Esophagus (tissue), 2 donors: ENCODE measurements around the gene POLR3A. TPM values are rescaled to one million over a fixed set of nuclear protein-coding genes. Genes with fewer than 3 reads are reported as not detected.

Experiments
- H3K27ac ChIP-seq, 2 donors: one replicate each; pipeline ENCODE4 v1.5.1; 2013; ENCODE audit warnings: low read depth in 2 of 2, mild to moderate bottlenecking in 2 of 2, inconsistent platforms in 1 of 2, low read length in 1 of 2, moderate library complexity in 1 of 2
- H3K27me3 ChIP-seq, 2 donors: one replicate each; pipeline ENCODE4 v1.6.1; 2013; ENCODE audit warnings: low read length in 2 of 2, control low read depth in 1 of 2, mild to moderate bottlenecking in 1 of 2; ENCODE audit not compliant: insufficient read depth in 2 of 2, control insufficient read depth in 1 of 2
- H3K36me3 ChIP-seq, 2 donors: one replicate each; pipeline ENCODE4 v1.6.1; 2013; ENCODE audit warnings: low read length in 1 of 2; ENCODE audit not compliant: control insufficient read depth in 2 of 2, insufficient read depth in 2 of 2
- H3K4me1 ChIP-seq, 2 donors: one replicate each; pipeline ENCODE4 v1.6.1; 2013; ENCODE audit warnings: low read length in 1 of 2; ENCODE audit not compliant: control insufficient read depth in 2 of 2, insufficient read depth in 2 of 2
- H3K4me3 ChIP-seq, 2 donors: one replicate each; pipeline ENCODE4 v1.5.1; 2013; ENCODE audit warnings: low read length in 2 of 2, mild to moderate bottlenecking in 2 of 2, low read depth in 1 of 2, moderate library complexity in 1 of 2
- H3K9me3 ChIP-seq, 2 donors: one replicate each; pipeline ENCODE4 v1.6.1; 2013; ENCODE audit warnings: mild to moderate bottlenecking in 2 of 2, low read depth in 1 of 2, low read length in 1 of 2, moderate library complexity in 1 of 2; ENCODE audit not compliant: control insufficient read depth in 2 of 2, insufficient read depth in 1 of 2
- WGBS, 2 donors: extraction: QIAGEN DNeasy Blood & Tissue Kit; methylation state at CpG; one replicate each; pipeline ENCODE4 v1.1.7; 2013; 5-methylcytosine and 5-hydroxymethylcytosine counted together
- polyA plus RNA-seq, 2 donors: library from polyadenylated mRNA; stranded (reverse); fragments of 200-250 nt; gene quantifications; one replicate each; pipeline ENCODE4 v1.2.3, GENCODE V29; 2013
- donor health status: healthy with polysubstance abuse.
- donor health status: Bipolar disorder and iron deficiency.

The POLR3A gene
- polyA plus RNA-seq, 2 donors: 3.4 to 3.6 TPM

DNA sequence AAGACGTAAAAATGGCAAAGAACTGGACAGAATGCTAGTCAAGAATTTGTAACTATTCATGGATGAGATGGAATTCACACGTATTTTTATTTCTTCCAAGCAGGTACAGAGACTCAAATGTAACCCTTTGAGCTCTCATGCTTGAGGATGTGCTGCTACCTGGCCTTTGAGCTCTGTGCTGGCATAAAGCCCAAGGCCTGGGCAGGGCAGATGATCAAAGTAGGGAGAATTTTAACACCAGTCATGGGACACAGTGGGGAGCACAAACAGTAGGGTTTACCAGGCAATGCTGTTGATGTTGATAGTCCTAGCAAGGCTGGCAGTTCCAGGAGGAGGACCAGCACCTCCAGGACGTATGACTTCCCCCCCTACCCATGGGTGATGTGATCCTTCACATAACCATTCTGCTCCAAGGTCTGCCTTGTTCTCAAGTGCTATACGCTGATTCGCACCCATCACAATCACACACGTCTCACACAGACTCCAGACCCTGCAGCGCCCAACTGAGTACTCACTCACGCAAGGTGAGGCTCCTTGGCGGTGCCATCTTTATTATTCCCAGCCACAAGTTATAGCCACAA lies 54.1 kb downstream of the POLR3A start:
- no peaks in the 10 kb centered on the region for H3K4me1 ChIP-seq
- H3K9me3 ChIP-seq: no peaks in the 10 kb centered on the region
- peaks cover 4 to 23% of the 10 kb centered on the region in 2 donors for H3K36me3 ChIP-seq
- no peaks in the 10 kb centered on the region for H3K27me3 ChIP-seq
- no peak overlapping the region for H3K4me3 ChIP-seq
- WGBS, 2 donors: 87% methylated on average over 9 of the region's 9 CpGs
- no peak overlapping the region for H3K27ac ChIP-seq

DNA sequence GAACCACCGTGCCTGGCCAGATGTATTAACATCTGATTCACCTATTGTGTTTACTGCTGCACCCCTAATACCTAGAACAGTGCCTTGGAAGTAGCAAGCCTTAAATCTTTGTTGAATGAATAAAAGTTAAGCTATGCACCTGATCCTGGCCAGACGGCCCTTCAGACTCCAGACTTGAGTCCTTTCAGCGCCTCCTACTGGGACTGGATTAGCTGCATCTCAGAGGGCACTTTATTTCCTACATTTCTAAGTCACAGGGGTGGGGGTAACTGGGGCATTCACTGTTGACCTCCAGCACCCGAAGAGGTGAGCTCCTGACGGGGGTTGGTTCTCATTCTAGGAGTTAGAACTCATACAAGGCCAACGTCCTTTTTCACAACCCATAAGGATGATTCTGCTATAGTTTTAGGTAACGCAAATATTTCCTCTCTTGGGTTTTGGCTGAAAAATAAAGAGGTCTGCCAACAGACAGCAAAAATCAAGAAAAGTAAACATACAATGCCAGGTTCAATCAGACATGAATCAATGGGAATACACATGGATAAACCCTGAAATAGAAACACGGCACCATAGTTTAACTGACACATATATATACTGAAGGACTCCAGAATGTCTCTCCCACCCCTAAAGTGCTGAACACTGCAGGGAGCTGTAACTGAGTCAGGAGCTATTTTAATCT lies 54.8 kb downstream of the POLR3A start:
- no peak overlapping the region for H3K27ac ChIP-seq
- H3K36me3 ChIP-seq: peaks cover 0 to 18% of the 10 kb centered on the region in 2 donors
- H3K27me3 ChIP-seq: no peaks in the 10 kb centered on the region
- H3K9me3 ChIP-seq: no peaks in the 10 kb centered on the region
- WGBS, 2 donors: 70% methylated on average over 8 of the region's 8 CpGs
- no peaks in the 10 kb centered on the region for H3K4me1 ChIP-seq
- no peak overlapping the region for H3K4me3 ChIP-seq

DNA sequence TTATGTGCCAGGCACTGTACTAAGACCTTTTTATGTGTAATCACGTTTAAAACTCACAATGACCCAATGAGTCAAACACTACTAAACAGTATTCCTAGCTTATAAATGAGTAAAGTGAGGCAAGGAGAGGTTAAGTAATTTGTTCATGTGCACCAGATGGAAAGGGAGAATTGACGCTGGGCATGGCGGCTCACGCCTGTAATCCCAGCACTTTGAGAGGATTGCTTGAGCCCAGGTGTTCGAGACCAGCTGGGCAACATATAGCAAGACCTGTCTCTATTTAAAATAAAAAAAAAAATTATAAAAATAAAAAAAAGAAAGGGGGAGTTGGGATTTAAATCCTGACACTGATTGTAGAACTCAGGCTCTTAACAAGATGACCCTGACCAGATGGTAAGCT lies 56.0 kb downstream of the POLR3A start:
- WGBS, 2 donors: 89% methylated on average over 5 of the region's 5 CpGs
- Histone ChIP-seq H3K27ac (no peak overlapping the region), H3K4me1 (no peaks in the 10 kb centered on the region), H3K9me3 (no peaks in the 10 kb centered on the region), H3K4me3 (no peak overlapping the region), H3K36me3 (peaks cover 0 to 11% of the 10 kb centered on the region in 2 donors), H3K27me3 (no peaks in the 10 kb centered on the region)

DNA sequence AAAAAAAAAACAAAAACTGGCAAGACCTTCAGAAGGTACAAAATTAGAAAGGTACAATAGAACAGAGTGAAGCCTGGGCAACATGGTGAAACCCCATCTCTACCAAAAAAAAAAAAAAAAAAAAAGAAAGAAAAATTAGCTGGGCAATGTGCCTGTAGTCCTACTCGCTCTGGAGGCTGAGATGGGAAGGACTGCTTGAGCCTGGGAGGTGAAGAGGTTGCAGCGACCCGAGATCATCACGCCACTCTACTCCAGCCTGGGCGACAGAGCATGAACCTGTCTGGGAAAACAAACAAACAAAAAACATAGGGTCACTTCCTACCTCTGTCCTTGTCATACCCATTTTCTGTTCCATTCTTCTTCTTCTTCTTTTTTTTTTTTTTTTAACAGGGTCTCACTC lies 57.2 kb downstream of the POLR3A start:
- WGBS, 2 donors: 76 to 89% methylated on average over 5 of the region's 5 CpGs

DNA sequence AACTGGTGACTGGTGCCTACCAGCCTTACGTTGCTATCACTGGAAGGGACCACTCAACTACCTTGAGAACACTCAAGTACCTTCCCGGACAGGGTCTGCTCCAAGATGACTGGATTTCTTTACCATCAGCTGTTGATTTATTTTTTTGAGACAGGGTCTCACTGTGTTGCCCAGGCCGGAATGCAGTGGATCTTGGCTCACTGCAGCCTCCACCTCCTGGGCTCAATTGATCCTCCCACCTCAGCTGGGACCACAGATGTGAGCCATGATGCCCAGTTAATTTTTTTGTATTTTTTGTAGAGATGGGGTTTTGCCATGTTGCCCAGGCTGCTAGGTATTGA lies 57.5 kb downstream of the POLR3A start:
- Histone ChIP-seq H3K9me3 (no peaks in the 10 kb centered on the region), H3K4me1 (no peaks in the 10 kb centered on the region), H3K27me3 (no peaks in the 10 kb centered on the region), H3K27ac (peak overlapping the region; percentile 55 to 73), H3K4me3 (no peak overlapping the region), H3K36me3 (no peaks in the 10 kb centered on the region)
- 89% methylated on average over 3 of the region's 3 CpGs for WGBS, 2 donors

More for the DNA sequence above, 57.2 kb downstream of the POLR3A start:
- Histone ChIP-seq H3K36me3 (peaks cover 0 to 3% of the 10 kb centered on the region in 2 donors), H3K27ac (peak overlapping the region in 1 of 2 donors; percentile 34), H3K27me3 (no peaks in the 10 kb centered on the region), H3K4me3 (no peak overlapping the region), H3K9me3 (no peaks in the 10 kb centered on the region), H3K4me1 (no peaks in the 10 kb centered on the region)

DNA sequence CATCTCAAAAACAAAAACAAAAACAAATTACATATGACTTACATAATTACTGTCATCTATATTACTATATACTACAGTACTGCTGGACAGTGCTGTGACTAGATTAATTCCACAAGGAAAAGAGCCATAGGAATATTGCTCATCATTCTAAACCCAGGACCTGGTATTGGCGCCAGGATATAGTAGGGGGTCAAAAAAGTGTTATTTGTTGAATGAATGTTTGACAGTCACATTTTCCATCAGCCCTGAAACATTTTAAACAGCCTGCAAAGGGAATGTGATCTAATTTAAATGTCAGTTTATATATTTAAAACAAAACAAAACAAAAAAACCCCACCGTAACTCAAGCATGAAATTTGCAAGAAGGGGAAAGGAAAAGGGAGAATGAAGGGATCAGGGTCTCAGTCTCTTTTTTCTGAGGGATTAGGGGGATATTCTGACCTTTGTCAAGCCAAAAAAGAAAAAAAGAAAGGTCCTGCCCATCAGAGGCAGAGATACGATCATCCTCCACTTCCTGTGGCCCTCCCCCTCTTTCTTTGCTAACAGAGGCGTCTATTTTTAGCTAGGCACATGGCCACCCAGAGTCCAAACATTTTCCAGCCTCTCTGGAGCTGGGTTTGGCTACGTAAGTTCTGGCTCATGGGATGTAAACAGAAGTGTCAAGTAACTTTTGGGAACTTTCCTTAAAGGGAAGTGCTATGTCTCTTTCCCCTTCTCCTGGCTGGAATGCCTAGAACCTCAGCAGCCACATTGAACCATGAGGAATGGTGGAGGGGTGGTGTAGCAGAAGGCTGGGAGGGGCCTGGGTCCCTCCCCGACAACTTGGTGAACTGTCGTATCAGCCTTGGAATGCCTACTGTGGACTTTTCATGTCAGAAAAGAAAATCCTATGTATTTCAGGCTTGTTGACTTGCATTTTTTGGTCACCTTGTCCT lies 58.2 kb downstream of the POLR3A start:
- H3K27ac ChIP-seq: peak overlapping the region; percentile 55 to 73
- no peak overlapping the region for H3K4me3 ChIP-seq
- no peaks in the 10 kb centered on the region for H3K4me1 ChIP-seq
- no peaks in the 10 kb centered on the region for H3K27me3 ChIP-seq
- H3K36me3 ChIP-seq: no peaks in the 10 kb centered on the region
- no peaks in the 10 kb centered on the region for H3K9me3 ChIP-seq
- 43 to 53% methylated on average over 7 of the region's 7 CpGs for WGBS, 2 donors

DNA sequence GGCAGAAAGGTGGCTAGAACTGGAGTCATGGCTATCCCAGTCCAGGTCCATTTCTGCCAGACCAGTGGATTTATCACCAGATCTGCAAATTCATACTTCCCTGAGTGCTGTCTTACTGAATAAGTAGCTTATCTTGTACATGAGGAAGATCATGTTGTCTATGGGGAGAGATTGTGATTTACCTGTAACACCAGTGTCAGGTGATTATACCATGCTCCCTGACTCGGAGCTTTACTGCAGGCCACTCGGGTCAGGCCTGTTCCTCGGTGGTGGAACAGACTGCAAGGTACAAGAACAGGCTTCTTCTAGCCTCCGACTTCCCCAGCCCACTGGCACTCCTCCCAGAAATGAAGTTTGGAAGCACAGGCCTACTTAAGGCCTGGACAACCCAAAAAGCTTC lies 60.2 kb downstream of the POLR3A start:
- Histone ChIP-seq H3K36me3 (no peaks in the 10 kb centered on the region), H3K9me3 (peaks cover 0 to under 1% of the 10 kb centered on the region in 2 donors), H3K4me1 (no peaks in the 10 kb centered on the region), H3K27me3 (no peaks in the 10 kb centered on the region), H3K4me3 (no peak overlapping the region), H3K27ac (no peak overlapping the region)
- WGBS, 2 donors: 41 to 49% methylated on average over 4 of the region's 4 CpGs

DNA sequence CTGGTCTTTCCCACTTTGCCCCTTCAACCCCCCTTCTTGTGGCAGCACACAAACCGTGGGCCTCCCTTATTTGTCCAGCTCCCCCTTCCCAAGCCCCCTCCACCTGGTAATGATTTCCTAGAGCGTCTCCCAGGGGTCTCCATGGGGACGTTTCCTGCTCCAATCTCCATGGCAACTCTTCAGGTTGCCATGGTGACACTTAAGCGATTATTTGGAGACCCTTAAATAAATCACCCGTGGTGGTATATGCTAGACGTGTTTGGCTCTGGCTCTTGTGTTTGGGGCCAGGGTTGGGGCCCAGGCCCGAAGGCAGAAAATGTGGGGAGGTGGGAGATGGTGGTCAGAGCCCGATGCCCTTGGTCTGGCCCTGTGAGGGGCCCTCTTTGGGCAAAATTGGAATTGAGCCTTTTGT lies 61.7 kb downstream of the POLR3A start:
- no peaks in the 10 kb centered on the region for H3K36me3 ChIP-seq
- WGBS, 2 donors: 49 to 51% methylated on average over 8 of the region's 8 CpGs
- H3K4me1 ChIP-seq: no peaks in the 10 kb centered on the region
- H3K27me3 ChIP-seq: no peaks in the 10 kb centered on the region
- peaks cover 0 to 5% of the 10 kb centered on the region in 2 donors for H3K9me3 ChIP-seq
- no peak overlapping the region for H3K4me3 ChIP-seq
- H3K27ac ChIP-seq: no peak overlapping the region

DNA sequence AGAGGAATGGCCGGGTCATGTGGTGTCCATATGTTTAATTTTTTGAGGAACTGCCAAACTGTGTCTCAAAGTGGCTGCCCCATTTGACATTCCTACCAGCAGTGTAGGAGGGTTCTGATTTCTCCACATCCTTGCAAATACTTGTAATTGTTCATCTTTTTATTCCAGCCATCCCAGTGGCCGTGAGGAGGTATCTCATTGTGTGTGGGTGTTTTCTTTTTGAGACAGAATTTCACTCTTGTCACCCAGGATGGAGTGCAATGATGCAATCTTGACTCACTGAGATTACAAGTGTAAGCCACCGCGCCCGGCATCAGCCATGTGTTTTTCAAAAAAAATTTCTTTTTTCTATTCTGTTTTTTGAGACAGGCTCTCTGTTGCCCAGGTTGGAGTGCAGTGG lies 64.0 kb downstream of the POLR3A start:
- Histone ChIP-seq H3K27ac (no peak overlapping the region), H3K9me3 (peaks cover 0 to 5% of the 10 kb centered on the region in 2 donors), H3K4me1 (no peaks in the 10 kb centered on the region), H3K36me3 (no peaks in the 10 kb centered on the region), H3K27me3 (no peaks in the 10 kb centered on the region), H3K4me3 (no peak overlapping the region)
- WGBS, 2 donors: 71 to 74% methylated on average over 5 of the region's 5 CpGs
